Stimulated activated CD4-positive, alpha-beta T cell treated with anti-CD3 and anti-CD28 coated beads, Interleukin-12 subunit alpha, Interleukin-12 subunit beta, amount 100 ng/mL, for 4 hours (primary cell): Measurements from ENCODE around the gene SF3B5.
"Not testable (repeated sequence)": the region's sequence is repeated elsewhere in the genome, so short reads cannot be mapped to it uniquely, and the experiment has no call there.

Experiments
- DNase-seq: peaks from one replicate; pipeline ENCODE4 v3.0.0-alpha.2; 2020

The SF3B5 gene

GRCh38 chr6:144062786-144063185, 32.6 kb downstream of the SF3B5 start:
- DNase-seq, result no peak

- DNase-seq, result no peak
Measured at GRCh38 chr6:144059139-144059538, 36.2 kb downstream of the SF3B5 start.

GRCh38 chr6:144055121-144055931, 40.0 kb downstream of the SF3B5 start:
- DNase-seq, result no peak

- no peak for DNase-seq
Measured at GRCh38 chr6:144053601-144054000, 41.8 kb downstream of the SF3B5 start.

- DNase-seq, result no peak
Measured at GRCh38 chr6:144052488-144052887, 42.9 kb downstream of the SF3B5 start.

GRCh38 chr6:144049386-144049785, 46.0 kb downstream of the SF3B5 start:
- no peak for DNase-seq

- DNase-seq, result no peak
Measured at GRCh38 chr6:144047688-144048087, 47.7 kb downstream of the SF3B5 start.

- not testable (repeated sequence) for DNase-seq
Measured at GRCh38 chr6:144046672-144047071, 48.7 kb downstream of the SF3B5 start.

- not testable (repeated sequence) for DNase-seq
Measured at GRCh38 chr6:144044989-144045388, 50.4 kb downstream of the SF3B5 start.
